Subcutaneous abdominal adipose tissue (tissue), 5 donors: Measurements from ENCODE around the gene TMEM258.

Experiments
- H3K27ac ChIP-seq: one replicate; pipeline ENCODE4 v1.7.0; 2013; ENCODE audit warnings: low read depth, mild to moderate bottlenecking, inconsistent platforms, low read length, moderate library complexity
- H3K27me3 ChIP-seq, 5 donors: one replicate each; pipeline ENCODE4 v1.7.0; 2013; ENCODE audit warnings: low read length in 5 of 5, inconsistent platforms in 1 of 5; ENCODE audit not compliant: control insufficient read depth in 5 of 5, insufficient read depth in 4 of 5
- H3K36me3 ChIP-seq, 5 donors: one replicate each; pipeline ENCODE4 v1.7.0; 2013; ENCODE audit warnings: low read length in 5 of 5; ENCODE audit not compliant: control insufficient read depth in 5 of 5, insufficient read depth in 5 of 5
- H3K4me1 ChIP-seq, 5 donors: one replicate each; pipeline ENCODE4 v1.7.0; 2013; ENCODE audit warnings: low read length in 5 of 5, mild to moderate bottlenecking in 3 of 5, moderate library complexity in 1 of 5; ENCODE audit not compliant: control insufficient read depth in 5 of 5, insufficient read depth in 5 of 5
- H3K4me3 ChIP-seq, 5 donors: one replicate each; pipeline ENCODE4 v1.7.0; 2013; ENCODE audit warnings: low read length in 5 of 5, low read depth in 1 of 5
- H3K9ac ChIP-seq, 5 donors: one replicate each; pipeline ENCODE4 v1.7.0; 2013; ENCODE audit warnings: low read length in 5 of 5, mild to moderate bottlenecking in 4 of 5, moderate library complexity in 3 of 5
- H3K9me3 ChIP-seq, 5 donors: one replicate each; pipeline ENCODE4 v1.7.0; 2013; ENCODE audit warnings: low read length in 5 of 5; ENCODE audit not compliant: control insufficient read depth in 5 of 5
- donor health status: healthy.
- donor health status: healthy.
- donor health status: healthy.
- donor health status: healthy.
- donor health status: healthy.

TMEM258 gene

DNA sequence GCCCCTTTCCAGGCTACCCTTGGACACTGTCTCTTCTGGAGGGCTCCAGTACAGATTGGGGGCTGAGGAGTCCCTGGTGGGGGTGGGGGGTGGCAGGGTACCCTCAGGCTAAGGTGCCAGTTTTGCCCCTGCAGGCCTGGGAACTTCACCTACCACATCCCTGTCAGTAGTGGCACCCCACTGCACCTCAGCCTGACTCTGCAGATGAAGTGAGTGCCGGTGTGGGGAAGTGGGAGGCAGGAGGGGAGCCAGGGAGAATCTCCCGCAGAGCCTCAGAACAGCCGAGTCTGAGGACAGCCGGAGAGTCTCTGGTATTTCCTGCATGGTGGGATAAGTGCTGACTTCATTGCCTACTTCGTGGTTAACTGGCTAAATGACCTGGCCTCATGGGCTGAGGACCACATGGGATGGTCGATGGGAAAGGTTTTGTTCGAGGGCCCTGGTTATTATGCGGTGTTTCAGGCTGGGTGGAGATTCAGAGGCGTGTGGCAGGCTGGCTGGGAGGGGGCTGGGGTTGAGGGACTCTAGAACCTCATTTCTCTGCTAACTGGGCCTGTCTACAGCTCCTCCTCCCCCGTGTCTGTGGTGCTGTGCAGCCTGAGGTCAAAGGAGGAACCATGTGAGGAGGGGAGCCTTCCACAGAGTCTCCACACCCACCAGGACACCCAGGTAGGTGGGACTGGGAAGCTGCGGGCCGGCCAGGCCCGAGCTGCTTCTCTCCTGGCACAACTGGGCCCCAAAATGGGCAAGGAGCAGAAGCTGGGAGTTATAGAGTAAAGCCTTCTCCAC lies 8.5 kb downstream of the TMEM258 start:
- Histone ChIP-seq H3K9ac (no peak overlapping the region), H3K27ac (no peak overlapping the region), H3K9me3 (no peaks in the 10 kb centered on the region), H3K4me3 (no peak overlapping the region), H3K27me3 (peaks cover 0 to 3% (median 0%) of the 10 kb centered on the region in 5 donors), H3K4me1 (no peaks in the 10 kb centered on the region), H3K36me3 (peaks cover 0 to 61% (median 45%) of the 10 kb centered on the region in 5 donors)

DNA sequence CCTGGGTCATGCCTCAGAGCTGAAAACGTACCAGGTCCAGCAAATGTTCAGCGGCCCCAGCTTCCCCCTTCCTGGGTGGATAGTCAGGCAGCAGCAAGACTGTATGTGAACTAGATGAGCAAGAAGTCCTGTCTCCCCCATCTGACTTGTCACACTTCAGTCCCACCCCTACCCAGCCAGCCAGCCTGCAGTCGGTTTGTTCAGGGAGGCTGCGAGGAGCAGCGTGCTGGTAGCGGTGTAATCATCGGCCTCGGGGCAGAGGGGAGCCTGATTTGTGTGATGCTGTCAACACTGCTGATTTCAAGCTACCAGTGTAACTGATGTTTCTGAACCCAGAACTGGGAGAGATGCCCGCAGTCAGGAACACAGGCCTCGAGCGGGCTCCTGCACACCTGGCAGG lies 9.6 kb downstream of the TMEM258 start:
- H3K4me1 ChIP-seq = peaks cover 0 to under 1% (median under 1%) of the 10 kb centered on the region in 5 donors
- no peak overlapping the region for H3K9ac ChIP-seq
- no peak overlapping the region for H3K27ac ChIP-seq
- peaks cover 0 to 51% (median 36%) of the 10 kb centered on the region in 5 donors for H3K36me3 ChIP-seq
- peaks cover 0 to 3% (median 0%) of the 10 kb centered on the region in 5 donors for H3K27me3 ChIP-seq
- H3K4me3 ChIP-seq = no peak overlapping the region
- H3K9me3 ChIP-seq = no peaks in the 10 kb centered on the region

DNA sequence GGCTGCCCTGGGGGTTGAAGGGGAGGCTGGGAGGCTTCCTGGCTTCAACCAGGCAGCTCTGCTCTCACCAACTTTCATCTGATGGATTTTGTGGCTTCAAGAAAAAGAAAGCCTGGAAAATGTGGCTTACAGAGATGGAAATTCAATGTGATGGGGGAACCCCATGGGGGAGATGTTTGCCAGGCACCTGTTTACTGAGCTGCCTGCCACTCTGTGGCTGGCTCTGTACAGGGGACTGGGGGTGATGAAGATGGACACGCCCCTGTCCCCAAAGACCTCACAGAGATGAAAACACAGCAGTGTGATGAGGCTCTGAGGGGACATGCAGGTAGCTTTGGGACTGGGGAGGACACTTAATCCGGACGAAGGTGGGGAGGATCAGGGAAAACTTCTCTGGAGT lies 10.1 kb downstream of the TMEM258 start:
- Histone ChIP-seq H3K9ac (no peak overlapping the region), H3K36me3 (peaks cover 0 to 46% (median 31%) of the 10 kb centered on the region in 5 donors), H3K9me3 (no peaks in the 10 kb centered on the region), H3K4me1 (peaks cover 0 to 5% (median 5%) of the 10 kb centered on the region in 5 donors), H3K27me3 (peaks cover 0 to 3% (median 0%) of the 10 kb centered on the region in 5 donors), H3K27ac (no peak overlapping the region), H3K4me3 (no peak overlapping the region)

DNA sequence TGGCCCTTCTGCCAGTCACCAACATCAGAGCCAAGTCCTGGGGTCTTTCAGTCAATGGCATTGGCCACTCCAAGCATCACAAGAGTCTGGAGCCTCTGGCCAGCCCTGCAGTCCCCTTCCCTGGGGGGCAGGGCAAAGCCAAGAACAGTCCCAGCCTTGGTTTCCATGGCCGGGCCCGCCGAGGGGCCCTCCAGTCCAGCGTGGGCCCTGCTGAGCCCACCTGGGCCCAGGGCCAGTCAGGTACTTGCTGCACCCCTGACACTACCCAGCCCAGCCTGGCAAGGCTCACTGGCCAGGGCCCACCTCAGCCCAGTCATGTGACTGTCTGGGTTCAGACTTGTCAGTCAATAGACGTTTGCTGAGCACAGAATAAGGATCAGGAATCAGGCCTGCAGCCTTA lies 10.8 kb downstream of the TMEM258 start:
- H3K4me1 ChIP-seq = peaks cover 0 to 12% (median 10%) of the 10 kb centered on the region in 5 donors
- H3K27me3 ChIP-seq = peaks cover 0 to 8% (median 0%) of the 10 kb centered on the region in 5 donors
- no peak overlapping the region for H3K4me3 ChIP-seq
- no peak overlapping the region for H3K27ac ChIP-seq
- H3K9me3 ChIP-seq = no peaks in the 10 kb centered on the region
- no peak overlapping the region for H3K9ac ChIP-seq
- peaks cover 0 to 38% (median 24%) of the 10 kb centered on the region in 5 donors for H3K36me3 ChIP-seq

DNA sequence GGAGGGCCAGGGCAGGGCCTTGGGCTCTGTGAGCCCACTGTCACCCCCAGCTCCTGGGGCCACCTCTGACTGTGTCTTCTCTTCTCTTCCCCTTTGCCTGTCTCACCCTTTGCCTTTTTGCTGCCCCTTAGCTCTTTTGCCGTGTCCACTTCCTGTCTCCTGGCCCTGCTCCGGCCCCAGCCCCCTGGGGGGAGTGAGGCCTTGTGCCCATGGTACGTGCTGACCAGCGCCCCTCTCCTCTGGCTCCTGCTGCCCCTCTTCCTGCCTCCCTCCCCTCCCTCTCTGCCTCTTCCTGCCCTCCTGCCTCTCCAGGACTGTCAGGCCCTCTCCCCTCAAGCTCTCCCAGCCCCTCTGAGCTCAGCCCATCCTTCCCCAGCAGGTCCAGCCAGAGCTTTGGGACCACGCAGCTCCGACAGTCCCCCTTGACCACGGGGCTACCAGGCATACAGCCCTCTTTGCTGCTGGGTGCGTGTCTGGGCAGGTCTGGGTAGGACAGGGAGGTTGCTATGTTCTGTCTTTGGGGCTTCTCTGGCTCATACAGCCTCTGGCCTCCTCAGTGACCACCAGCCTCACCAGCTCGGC lies 11.7 kb downstream of the TMEM258 start:
- no peaks in the 10 kb centered on the region for H3K9me3 ChIP-seq
- peaks cover 0 to 9% (median 1%) of the 10 kb centered on the region in 5 donors for H3K27me3 ChIP-seq
- H3K36me3 ChIP-seq = peaks cover 0 to 29% (median 15%) of the 10 kb centered on the region in 5 donors
- no peak overlapping the region for H3K9ac ChIP-seq
- no peak overlapping the region for H3K4me3 ChIP-seq
- no peak overlapping the region for H3K27ac ChIP-seq
- peaks cover 0 to 13% (median 10%) of the 10 kb centered on the region in 5 donors for H3K4me1 ChIP-seq

DNA sequence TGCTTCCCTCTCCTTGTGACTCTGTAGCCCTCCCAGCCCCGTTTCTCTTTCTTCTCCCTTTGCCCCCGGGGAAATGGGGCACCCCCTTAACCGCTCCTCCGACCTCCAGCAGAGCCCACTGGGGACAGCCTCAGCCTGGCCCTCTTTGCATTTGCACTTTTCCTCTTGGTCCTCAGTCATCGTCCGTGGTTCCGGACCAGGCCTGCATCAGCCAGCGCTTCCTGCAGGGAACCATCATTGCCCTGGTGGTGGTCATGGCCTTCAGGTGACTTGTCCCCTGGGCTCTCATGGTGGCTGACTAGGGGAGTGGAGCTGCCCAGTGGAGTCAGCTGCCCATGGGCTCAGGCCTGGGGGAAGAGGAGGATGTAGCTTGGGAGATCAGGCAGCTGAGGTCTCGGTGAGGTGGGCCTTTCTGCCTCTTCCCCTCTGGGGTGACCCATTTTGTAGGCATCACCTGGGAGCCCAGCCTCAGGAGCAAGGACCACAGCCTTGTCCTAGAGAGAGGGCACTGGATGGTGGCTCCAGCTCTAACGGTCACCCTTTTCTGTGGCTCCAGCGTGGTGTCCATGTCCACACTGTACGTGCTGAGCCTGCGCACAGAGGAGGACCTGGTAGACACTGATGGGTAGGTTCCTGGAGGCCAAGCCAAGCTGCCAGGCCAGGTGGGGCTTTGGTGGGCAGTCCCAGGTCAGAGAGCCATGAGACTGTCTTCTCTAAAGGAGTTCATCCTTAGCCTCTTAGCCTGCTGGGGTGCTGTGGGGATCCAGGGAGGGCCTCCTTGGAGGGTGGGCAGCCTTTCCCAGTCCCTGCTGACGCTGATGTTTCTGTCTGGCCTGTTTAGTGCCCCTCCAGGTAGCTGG lies 12.5 kb downstream of the TMEM258 start:
- Histone ChIP-seq H3K27ac (no peak overlapping the region), H3K4me1 (peaks cover 0 to 13% (median 10%) of the 10 kb centered on the region in 5 donors), H3K27me3 (peaks cover 0 to 15% (median 7%) of the 10 kb centered on the region in 5 donors), H3K4me3 (no peak overlapping the region), H3K9me3 (no peaks in the 10 kb centered on the region), H3K36me3 (peaks cover 0 to 21% (median 7%) of the 10 kb centered on the region in 5 donors), H3K9ac (no peak overlapping the region)

DNA sequence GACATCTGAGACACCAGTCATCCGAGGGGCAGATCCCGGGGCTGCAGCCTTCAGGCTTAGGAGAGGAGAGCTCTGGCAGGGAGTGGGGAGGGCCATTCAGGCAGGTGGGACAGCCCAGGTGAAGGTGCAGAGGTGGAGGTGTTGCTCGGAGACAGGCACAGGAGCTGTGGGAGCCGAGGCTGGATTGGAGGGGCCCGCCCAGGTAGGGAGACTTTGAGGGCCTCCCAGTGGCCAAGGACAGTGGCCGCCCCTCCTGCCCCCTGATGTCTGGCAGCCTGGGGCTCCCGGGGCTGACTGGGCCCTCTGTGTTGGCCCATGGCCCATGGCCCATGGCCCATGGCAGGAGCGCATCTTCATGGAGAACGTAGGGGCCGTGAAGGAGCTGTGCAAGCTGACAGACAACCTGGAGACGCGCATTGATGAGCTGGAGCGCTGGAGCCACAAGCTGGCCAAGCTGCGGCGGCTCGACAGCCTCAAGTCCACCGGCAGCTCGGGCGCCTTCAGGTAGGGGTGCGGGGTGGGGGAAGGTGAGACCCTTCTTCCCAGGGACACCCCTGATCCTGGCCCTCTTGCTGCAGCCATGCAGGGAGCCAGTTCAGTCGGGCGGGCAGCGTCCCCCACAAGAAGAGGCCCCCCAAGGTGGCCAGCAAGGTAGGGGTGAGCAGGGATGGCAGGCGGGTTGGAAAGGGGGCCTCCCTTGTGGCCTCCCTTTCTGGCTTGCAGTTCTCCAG lies 13.3 kb downstream of the TMEM258 start:
- no peak overlapping the region for H3K27ac ChIP-seq
- no peak overlapping the region for H3K9ac ChIP-seq
- no peaks in the 10 kb centered on the region for H3K9me3 ChIP-seq
- peaks cover 0 to 13% (median 10%) of the 10 kb centered on the region in 5 donors for H3K4me1 ChIP-seq
- peaks cover 0 to 15% (median 7%) of the 10 kb centered on the region in 5 donors for H3K27me3 ChIP-seq
- H3K36me3 ChIP-seq = peaks cover 0 to 13% (median 2%) of the 10 kb centered on the region in 5 donors
- H3K4me3 ChIP-seq = no peak overlapping the region

DNA sequence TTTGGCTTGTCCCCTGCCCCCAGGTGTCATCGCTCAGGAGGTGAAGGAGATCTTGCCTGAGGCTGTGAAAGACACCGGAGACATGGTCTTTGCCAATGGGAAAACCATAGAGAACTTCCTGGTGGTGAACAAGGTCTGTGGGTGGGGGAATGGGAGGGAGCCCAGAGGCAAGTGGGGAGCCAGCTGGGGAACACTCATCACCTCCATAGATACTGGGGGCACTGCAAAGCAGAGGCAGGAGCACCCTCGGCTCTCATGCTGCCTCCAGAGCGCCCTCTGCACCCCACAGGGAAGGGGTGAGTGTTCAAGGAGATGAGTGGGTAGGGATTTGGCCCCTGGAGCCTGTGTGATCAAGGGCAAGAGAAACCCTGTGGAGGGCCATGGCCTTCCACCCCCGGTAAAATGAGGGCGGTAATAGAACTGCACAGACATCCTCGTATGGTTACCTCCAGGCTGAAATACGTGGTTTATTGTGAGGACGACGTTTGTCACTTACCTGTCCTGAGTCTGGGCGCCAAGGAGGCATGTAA lies 14.0 kb downstream of the TMEM258 start:
- Histone ChIP-seq H3K27me3 (peaks cover 0 to 15% (median 7%) of the 10 kb centered on the region in 5 donors), H3K36me3 (peaks cover 0 to 10% (median 0%) of the 10 kb centered on the region in 5 donors)

More for the DNA sequence above, 14.0 kb downstream of the TMEM258 start:
- Histone ChIP-seq H3K9ac (no peak overlapping the region), H3K4me1 (peaks cover 0 to 13% (median 10%) of the 10 kb centered on the region in 5 donors), H3K9me3 (no peaks in the 10 kb centered on the region), H3K4me3 (no peak overlapping the region), H3K27ac (no peak overlapping the region)
